Skeletal muscle tissue (tissue), 4 donors: Measurements from ENCODE around the gene PAK5. TPM values are rescaled to one million over a fixed set of nuclear protein-coding genes. Genes with fewer than 3 reads are reported as not detected.

ENCODE experiments used
- H3K27ac ChIP-seq: one replicate; pipeline ENCODE4 v1.7.0; 2013; ENCODE audit warnings: mild to moderate bottlenecking, low read depth, low read length, inconsistent platforms
- H3K27me3 ChIP-seq, 3 donors: one replicate each; pipeline ENCODE4 v1.7.0; 2013; ENCODE audit warnings: low read length in 3 of 3; ENCODE audit not compliant: control insufficient read depth in 3 of 3, insufficient read depth in 3 of 3
- H3K36me3 ChIP-seq, 3 donors: one replicate each; pipeline ENCODE4 v1.7.0; 2013; ENCODE audit warnings: low read length in 3 of 3; ENCODE audit not compliant: control insufficient read depth in 3 of 3, insufficient read depth in 3 of 3
- H3K4me1 ChIP-seq, 3 donors: one replicate each; pipeline ENCODE4 v1.7.0; 2013; ENCODE audit warnings: low read length in 3 of 3, mild to moderate bottlenecking in 3 of 3; ENCODE audit not compliant: control insufficient read depth in 3 of 3, insufficient read depth in 3 of 3
- H3K4me3 ChIP-seq, 3 donors: one replicate each; pipeline ENCODE4 v1.7.0; 2013; ENCODE audit warnings: low read length in 3 of 3
- H3K9ac ChIP-seq, 3 donors: one replicate each; pipeline ENCODE4 v1.7.0; 2013; ENCODE audit warnings: low read length in 3 of 3, mild to moderate bottlenecking in 3 of 3, moderate library complexity in 2 of 3, low read depth in 1 of 3
- H3K9me3 ChIP-seq, 3 donors: one replicate each; pipeline ENCODE4 v1.7.0; 2013; ENCODE audit warnings: low read length in 3 of 3; ENCODE audit not compliant: control insufficient read depth in 3 of 3
- total RNA-seq: library from RNA; depleted of rRNA; stranded (reverse); fragments of >200 nt; gene quantifications from one replicate; pipeline ENCODE4 v1.2.3, GENCODE V29; 2014
- donor health status: Osteomylitis.

PAK5 gene
- total RNA-seq, 1 donor from 2014 or later, result under 0.01 TPM

- Histone ChIP-seq H3K4me3 (no peak overlapping the region), H3K9ac (no peak overlapping the region), H3K4me1 (no peaks in the 10 kb centered on the region), H3K9me3 (no peaks in the 10 kb centered on the region), H3K27ac (no peak overlapping the region), H3K36me3 (no peaks in the 10 kb centered on the region), H3K27me3 (no peaks in the 10 kb centered on the region)
Observed at GRCh38 chr20:9699181-9699580, 139.7 kb downstream of the PAK5 start.

GRCh38 chr20:9689041-9689440 lies 149.8 kb downstream of the PAK5 start:
- Histone ChIP-seq H3K9me3 (no peaks in the 10 kb centered on the region), H3K27me3 (peaks cover 0 to 4% (median 0%) of the 10 kb centered on the region in 3 donors), H3K4me3 (no peak overlapping the region), H3K27ac (no peak overlapping the region), H3K9ac (no peak overlapping the region), H3K36me3 (no peaks in the 10 kb centered on the region), H3K4me1 (no peaks in the 10 kb centered on the region)

GRCh38 chr20:9686866-9687265 lies 152.0 kb downstream of the PAK5 start:
- Histone ChIP-seq H3K9me3 (no peaks in the 10 kb centered on the region), H3K9ac (no peak overlapping the region), H3K36me3 (no peaks in the 10 kb centered on the region), H3K27me3 (peaks cover 0 to 4% (median 0%) of the 10 kb centered on the region in 3 donors), H3K27ac (no peak overlapping the region), H3K4me1 (no peaks in the 10 kb centered on the region), H3K4me3 (no peak overlapping the region)

- no peak overlapping the region for H3K4me3 ChIP-seq
- H3K9ac ChIP-seq, result no peak overlapping the region
- no peak overlapping the region for H3K27ac ChIP-seq
- H3K36me3 ChIP-seq, result no peaks in the 10 kb centered on the region
- no peaks in the 10 kb centered on the region for H3K4me1 ChIP-seq
- peaks cover 0 to 4% (median 0%) of the 10 kb centered on the region in 3 donors for H3K27me3 ChIP-seq
- no peaks in the 10 kb centered on the region for H3K9me3 ChIP-seq
Observed at GRCh38 chr20:9686455-9686854, 152.4 kb downstream of the PAK5 start.

- Histone ChIP-seq H3K9me3 (no peaks in the 10 kb centered on the region), H3K4me3 (no peak overlapping the region), H3K27ac (no peak overlapping the region), H3K27me3 (peaks cover 0 to 4% (median 0%) of the 10 kb centered on the region in 3 donors), H3K9ac (no peak overlapping the region), H3K36me3 (no peaks in the 10 kb centered on the region), H3K4me1 (no peaks in the 10 kb centered on the region)
Observed at GRCh38 chr20:9686001-9686400, 152.9 kb downstream of the PAK5 start.

- Histone ChIP-seq H3K4me3 (no peak overlapping the region), H3K4me1 (no peaks in the 10 kb centered on the region)
Observed at GRCh38 chr20:9685011-9685410, 153.9 kb downstream of the PAK5 start.

GRCh38 chr20:9677100-9677623 lies 161.7 kb downstream of the PAK5 start:
- no peak overlapping the region for H3K27ac ChIP-seq
- H3K4me3 ChIP-seq, result no peak overlapping the region
- no peaks in the 10 kb centered on the region for H3K36me3 ChIP-seq
- no peaks in the 10 kb centered on the region for H3K4me1 ChIP-seq
- no peaks in the 10 kb centered on the region for H3K27me3 ChIP-seq
- no peak overlapping the region for H3K9ac ChIP-seq
- no peaks in the 10 kb centered on the region for H3K9me3 ChIP-seq

More at GRCh38 chr20:9685011-9685410, 153.9 kb downstream of the PAK5 start:
- no peaks in the 10 kb centered on the region for H3K36me3 ChIP-seq
- H3K27ac ChIP-seq, result no peak overlapping the region
- H3K9me3 ChIP-seq, result no peaks in the 10 kb centered on the region
- H3K27me3 ChIP-seq, result peaks cover 0 to 4% (median 0%) of the 10 kb centered on the region in 3 donors
- no peak overlapping the region for H3K9ac ChIP-seq

GRCh38 chr20:9672981-9673380 lies 165.9 kb downstream of the PAK5 start:
- Histone ChIP-seq H3K27me3 (no peaks in the 10 kb centered on the region), H3K27ac (no peak overlapping the region), H3K4me3 (no peak overlapping the region), H3K4me1 (no peaks in the 10 kb centered on the region), H3K9me3 (no peaks in the 10 kb centered on the region), H3K9ac (no peak overlapping the region), H3K36me3 (no peaks in the 10 kb centered on the region)

GRCh38 chr20:9672027-9672426 lies 166.8 kb downstream of the PAK5 start:
- Histone ChIP-seq H3K9me3 (no peaks in the 10 kb centered on the region), H3K9ac (no peak overlapping the region), H3K36me3 (no peaks in the 10 kb centered on the region), H3K27me3 (no peaks in the 10 kb centered on the region), H3K4me3 (no peak overlapping the region), H3K27ac (no peak overlapping the region), H3K4me1 (no peaks in the 10 kb centered on the region)

GRCh38 chr20:9668381-9668780 lies 170.5 kb downstream of the PAK5 start:
- no peaks in the 10 kb centered on the region for H3K9me3 ChIP-seq
- no peak overlapping the region for H3K27ac ChIP-seq
- H3K4me3 ChIP-seq, result no peak overlapping the region
- H3K9ac ChIP-seq, result no peak overlapping the region
- H3K27me3 ChIP-seq, result no peaks in the 10 kb centered on the region
- H3K4me1 ChIP-seq, result no peaks in the 10 kb centered on the region
- H3K36me3 ChIP-seq, result no peaks in the 10 kb centered on the region
